ENCODE results near the gene RANGRF.

DNA sequence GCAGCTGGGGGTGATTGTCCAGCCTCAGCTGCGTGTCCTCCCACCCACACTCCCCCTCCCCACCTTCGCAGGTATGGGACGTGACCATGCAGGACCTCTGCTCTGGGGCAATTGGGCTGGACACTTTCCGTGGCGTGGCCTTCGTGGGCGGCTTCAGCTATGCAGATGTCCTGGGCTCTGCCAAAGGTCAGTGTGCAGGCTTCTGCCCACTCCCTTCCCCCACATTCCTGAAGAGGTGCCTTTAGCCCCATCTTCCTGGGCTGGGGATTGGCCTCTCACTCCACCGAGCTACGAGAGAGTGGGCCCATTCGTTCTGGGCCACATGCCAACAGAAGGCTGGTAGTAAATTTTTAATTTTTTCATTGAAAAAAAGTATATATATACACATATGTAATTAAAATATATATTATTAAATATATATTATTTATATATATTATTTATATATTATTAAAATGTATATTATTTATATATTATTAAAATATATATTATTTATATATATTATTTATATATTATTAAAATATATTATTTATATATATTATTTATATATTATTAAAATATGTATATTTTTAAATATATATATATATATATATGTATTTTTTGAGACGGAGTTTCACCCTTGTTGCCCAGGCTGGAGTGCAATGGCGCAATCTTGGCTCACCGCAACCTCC is 20.9 kb upstream of the RANGRF start:
- no peak for TF ChIP-seq POLR2AphosphoS5 (IDR thresholded peaks at IDR 0.05)
- TF ChIP-seq, protein P1, sequence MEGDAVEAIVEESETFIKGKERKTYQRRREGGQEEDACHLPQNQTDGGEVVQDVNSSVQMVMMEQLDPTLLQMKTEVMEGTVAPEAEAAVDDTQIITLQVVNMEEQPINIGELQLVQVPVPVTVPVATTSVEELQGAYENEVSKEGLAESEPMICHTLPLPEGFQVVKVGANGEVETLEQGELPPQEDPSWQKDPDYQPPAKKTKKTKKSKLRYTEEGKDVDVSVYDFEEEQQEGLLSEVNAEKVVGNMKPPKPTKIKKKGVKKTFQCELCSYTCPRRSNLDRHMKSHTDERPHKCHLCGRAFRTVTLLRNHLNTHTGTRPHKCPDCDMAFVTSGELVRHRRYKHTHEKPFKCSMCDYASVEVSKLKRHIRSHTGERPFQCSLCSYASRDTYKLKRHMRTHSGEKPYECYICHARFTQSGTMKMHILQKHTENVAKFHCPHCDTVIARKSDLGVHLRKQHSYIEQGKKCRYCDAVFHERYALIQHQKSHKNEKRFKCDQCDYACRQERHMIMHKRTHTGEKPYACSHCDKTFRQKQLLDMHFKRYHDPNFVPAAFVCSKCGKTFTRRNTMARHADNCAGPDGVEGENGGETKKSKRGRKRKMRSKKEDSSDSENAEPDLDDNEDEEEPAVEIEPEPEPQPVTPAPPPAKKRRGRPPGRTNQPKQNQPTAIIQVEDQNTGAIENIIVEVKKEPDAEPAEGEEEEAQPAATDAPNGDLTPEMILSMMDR (IDR thresholded peaks at IDR 0.05) = no peak

Data from breast epithelium (tissue), 3 donors.